Ovary (tissue), 3 donors: ENCODE data around the gene SURF2.
"Not testable (repeated sequence)": the region's sequence is repeated elsewhere in the genome, so short reads cannot be mapped to it uniquely, and the experiment has no call there.

Experiments
- CTCF ChIP-seq, 3 donors: fragments of 450-650 bp in 2 of 3; fragments of 200-600 bp in 1 of 3; IDR thresholded peaks; one replicate each; pipeline versions ENCODE4 v1.5.1 to v1.8.0; 2016 to 2022; ENCODE audit warnings: antibody characterized with exemption in 3 of 3, mild to moderate bottlenecking in 1 of 3
- EP300 ChIP-seq: sonication (generic); formaldehyde crosslinking; IDR thresholded peaks from one replicate; pipeline ENCODE4 v1.6.1; 2017; ENCODE audit warnings: antibody characterized with exemption
- POLR2A ChIP-seq: fragments of 450-650 bp; IDR thresholded peaks from one replicate; pipeline ENCODE4 v1.6.1; 2017; ENCODE audit warnings: antibody characterized with exemption, mild to moderate bottlenecking, moderate library complexity
- donor health status: DM: no; HTN: no; CAD: no.

GRCh38 chr9:133334888-133335287 lies 21.5 kb upstream of the SURF2 start:
- not testable (repeated sequence) for TF ChIP-seq CTCF (IDR thresholded peaks at IDR 0.05); POLR2A; EP300
